K562 (cell line): ENCODE measurements around the gene RNF213.

Source experiments
- CTCF ChIP-seq, 3 experiments: IDR thresholded peaks in 2 of 3; conservative IDR thresholded peaks in 1 of 3; 2 replicates each; pipeline ENCODE4 v1.5.1; 2011 to 2012; ENCODE audit warnings: low read length in 3 of 3, mild to moderate bottlenecking in 3 of 3, control low read depth in 2 of 3, improper control_type of control experiment in 1 of 3, inconsistent platforms in 1 of 3, low read depth in 1 of 3, mixed read lengths in 1 of 3, moderate library complexity in 1 of 3; ENCODE audit not compliant: insufficient read depth in 2 of 3
- JUND ChIP-seq, 2 experiments: IDR thresholded peaks; 2 replicates in 1 of 2; 3 replicates in 1 of 2; pipeline ENCODE4 v1.6.1; 2011; ENCODE audit warnings: borderline replicate concordance in 2 of 2, low read depth in 2 of 2, low read length in 2 of 2, improper control_type of control experiment in 1 of 2, missing biosample characterization in 1 of 2, missing genetic modification characterization in 1 of 2, missing genetic modification reagents in 1 of 2
- TF ChIP-seq, protein P1 (sequence below): sonication (generic); formaldehyde crosslinking; IDR thresholded peaks from 2 replicates; pipeline ENCODE4 v1.8.0; 2022; ENCODE audit warnings: mild to moderate bottlenecking, missing genetic modification reagents
- TF ChIP-seq, protein P2 (sequence below): sonication (generic); formaldehyde crosslinking; IDR thresholded peaks from 2 replicates; pipeline ENCODE4 v1.9.0; 2022; ENCODE audit warnings: mild to moderate bottlenecking, missing genetic modification reagents

GRCh38 chr17:80339731-80340456 lies 79.2 kb downstream of the RNF213 start:
- TF ChIP-seq, protein P1, sequence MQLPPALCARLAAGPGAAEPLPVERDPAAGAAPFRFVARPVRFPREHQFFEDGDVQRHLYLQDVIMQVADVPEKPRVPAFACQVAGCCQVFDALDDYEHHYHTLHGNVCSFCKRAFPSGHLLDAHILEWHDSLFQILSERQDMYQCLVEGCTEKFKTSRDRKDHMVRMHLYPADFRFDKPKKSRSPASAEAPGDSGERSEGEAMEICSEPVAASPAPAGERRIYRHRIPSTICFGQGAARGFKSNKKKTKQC, result no peak
- TF ChIP-seq, protein P2, sequence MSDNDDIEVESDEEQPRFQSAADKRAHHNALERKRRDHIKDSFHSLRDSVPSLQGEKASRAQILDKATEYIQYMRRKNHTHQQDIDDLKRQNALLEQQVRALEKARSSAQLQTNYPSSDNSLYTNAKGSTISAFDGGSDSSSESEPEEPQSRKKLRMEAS, result no peak
- TF ChIP-seq JUND (IDR thresholded peaks at IDR 0.05; ENCODE audit: borderline replicate concordance, low read depth, low read length) (no peak), JUND (tag; IDR thresholded peaks at IDR 0.05; ENCODE audit: borderline replicate concordance, low read depth, low read length) (no peak), CTCF (IDR thresholded peaks at IDR 0.05 in 2 of 3, conservative IDR thresholded peaks at IDR 0.05 in 1 of 3; ENCODE audit: insufficient read depth in 2 of 3, low read depth in 1 of 3, low read length in 3 of 3) (no peak)
